ENCODE data around the gene CTXN1.

The CTXN1 gene

GRCh38 chr19:7903244-7904073 is 22.5 kb downstream of the CTXN1 start, which contains the start of gene MAP2K7:
MAP2K7 (plus strand) TSS chr19:7903877; CDS start chr19:7903945, 68 bp downstream.
- peak; percentile 100 for FAIRE-seq
- no peak for TF ChIP-seq SPI1 (IDR thresholded peaks at IDR 0.05; ENCODE audit: low read depth, low read length)
- no peak for TF ChIP-seq POU2F2 (IDR thresholded peaks at IDR 0.05; ENCODE audit: low read depth, low read length)
- peak; percentile 71; the same call in 1 of the 2 replicates for TF ChIP-seq POLR2AphosphoS5 (IDR thresholded peaks at IDR 0.05; ENCODE audit: low read depth, low read length)
- TF ChIP-seq POLR2A (IDR thresholded peaks at IDR 0.05; ENCODE audit: low read depth, low read length): peak; percentile 79
- TF ChIP-seq PAX5 (IDR thresholded peaks at IDR 0.05; ENCODE audit: insufficient read depth, low read length, severe bottlenecking): peak; percentile 17
- TF ChIP-seq TAF1 (IDR thresholded peaks at IDR 0.05; ENCODE audit: low read depth, low read length): peak; percentile 64

GRCh38 chr19:7902796-7903243 is 23.1 kb downstream of the CTXN1 start:
- DNase-seq (ENCODE audit: insufficient read length, low spot score) (no peak), FAIRE-seq (no peak)
- no peak for TF ChIP-seq POLR2A (IDR thresholded peaks at IDR 0.05; ENCODE audit: low read depth, low read length)
- TF ChIP-seq POU2F2 (IDR thresholded peaks at IDR 0.05; ENCODE audit: low read depth, low read length): no peak
- TF ChIP-seq SPI1 (IDR thresholded peaks at IDR 0.05; ENCODE audit: low read depth, low read length): no peak
- TF ChIP-seq POLR2AphosphoS5 (IDR thresholded peaks at IDR 0.05; ENCODE audit: low read depth, low read length): no peak
- no peak for TF ChIP-seq TAF1 (IDR thresholded peaks at IDR 0.05; ENCODE audit: low read depth, low read length)
- TF ChIP-seq PAX5 (IDR thresholded peaks at IDR 0.05; ENCODE audit: insufficient read depth, low read length, severe bottlenecking): no peak

More at GRCh38 chr19:7903244-7904073, 22.5 kb downstream of the CTXN1 start, which contains the start of gene MAP2K7:
- peak; percentile 99 for DNase-seq (ENCODE audit: insufficient read length, low spot score)

GRCh38 chr19:7901337-7901736 is 24.6 kb downstream of the CTXN1 start:
- FAIRE-seq (no peak), DNase-seq (ENCODE audit: insufficient read length, low spot score) (no peak)
- TF ChIP-seq POLR2A (IDR thresholded peaks at IDR 0.05; ENCODE audit: low read depth, low read length): no peak
- TF ChIP-seq POLR2AphosphoS5 (IDR thresholded peaks at IDR 0.05; ENCODE audit: low read depth, low read length): no peak
- TF ChIP-seq SPI1 (IDR thresholded peaks at IDR 0.05; ENCODE audit: low read depth, low read length): no peak
- no peak for TF ChIP-seq TAF1 (IDR thresholded peaks at IDR 0.05; ENCODE audit: low read depth, low read length)
- TF ChIP-seq POU2F2 (IDR thresholded peaks at IDR 0.05; ENCODE audit: low read depth, low read length): no peak
- TF ChIP-seq PAX5 (IDR thresholded peaks at IDR 0.05; ENCODE audit: insufficient read depth, low read length, severe bottlenecking): no peak

- TF ChIP-seq POLR2A (IDR thresholded peaks at IDR 0.05; ENCODE audit: low read depth, low read length) (no peak), SPI1 (IDR thresholded peaks at IDR 0.05; ENCODE audit: low read depth, low read length) (no peak), TAF1 (IDR thresholded peaks at IDR 0.05; ENCODE audit: low read depth, low read length) (no peak), PAX5 (IDR thresholded peaks at IDR 0.05; ENCODE audit: insufficient read depth, low read length, severe bottlenecking) (no peak), POLR2AphosphoS5 (IDR thresholded peaks at IDR 0.05; ENCODE audit: low read depth, low read length) (no peak), POU2F2 (IDR thresholded peaks at IDR 0.05; ENCODE audit: low read depth, low read length) (no peak)
- DNase-seq (ENCODE audit: insufficient read length, low spot score) (no peak), FAIRE-seq (no peak)
Measured at GRCh38 chr19:7900931-7901330, 25.0 kb downstream of the CTXN1 start.

- DNase-seq (ENCODE audit: insufficient read length, low spot score) (no peak), FAIRE-seq (no peak)
- TF ChIP-seq PAX5 (IDR thresholded peaks at IDR 0.05; ENCODE audit: insufficient read depth, low read length, severe bottlenecking): no peak
- no peak for TF ChIP-seq POLR2A (IDR thresholded peaks at IDR 0.05; ENCODE audit: low read depth, low read length)
- no peak for TF ChIP-seq POU2F2 (IDR thresholded peaks at IDR 0.05; ENCODE audit: low read depth, low read length)
- TF ChIP-seq POLR2AphosphoS5 (IDR thresholded peaks at IDR 0.05; ENCODE audit: low read depth, low read length): no peak
- TF ChIP-seq TAF1 (IDR thresholded peaks at IDR 0.05; ENCODE audit: low read depth, low read length): no peak
- no peak for TF ChIP-seq SPI1 (IDR thresholded peaks at IDR 0.05; ENCODE audit: low read depth, low read length)
Measured at GRCh38 chr19:7900401-7900870, 25.5 kb downstream of the CTXN1 start.

GRCh38 chr19:7899751-7900378 is 26.1 kb downstream of the CTXN1 start:
- FAIRE-seq: no peak
- no peak for DNase-seq (ENCODE audit: insufficient read length, low spot score)
- TF ChIP-seq SPI1 (IDR thresholded peaks at IDR 0.05; ENCODE audit: low read depth, low read length) (no peak), POLR2A (IDR thresholded peaks at IDR 0.05; ENCODE audit: low read depth, low read length) (no peak), POU2F2 (IDR thresholded peaks at IDR 0.05; ENCODE audit: low read depth, low read length) (no peak), TAF1 (IDR thresholded peaks at IDR 0.05; ENCODE audit: low read depth, low read length) (no peak), POLR2AphosphoS5 (IDR thresholded peaks at IDR 0.05; ENCODE audit: low read depth, low read length) (no peak), PAX5 (IDR thresholded peaks at IDR 0.05; ENCODE audit: insufficient read depth, low read length, severe bottlenecking) (no peak)

- DNase-seq (ENCODE audit: insufficient read length, low spot score) (no peak), FAIRE-seq (no peak)
- TF ChIP-seq POLR2A (IDR thresholded peaks at IDR 0.05; ENCODE audit: low read depth, low read length): no peak
- TF ChIP-seq SPI1 (IDR thresholded peaks at IDR 0.05; ENCODE audit: low read depth, low read length): no peak
- TF ChIP-seq POLR2AphosphoS5 (IDR thresholded peaks at IDR 0.05; ENCODE audit: low read depth, low read length): no peak
- no peak for TF ChIP-seq PAX5 (IDR thresholded peaks at IDR 0.05; ENCODE audit: insufficient read depth, low read length, severe bottlenecking)
- TF ChIP-seq TAF1 (IDR thresholded peaks at IDR 0.05; ENCODE audit: low read depth, low read length): no peak
- no peak for TF ChIP-seq POU2F2 (IDR thresholded peaks at IDR 0.05; ENCODE audit: low read depth, low read length)
Measured at GRCh38 chr19:7898967-7899366, 27.0 kb downstream of the CTXN1 start.

- FAIRE-seq (no peak), DNase-seq (ENCODE audit: insufficient read length, low spot score) (no peak)
- no peak for TF ChIP-seq TAF1 (IDR thresholded peaks at IDR 0.05; ENCODE audit: low read depth, low read length)
- no peak for TF ChIP-seq SPI1 (IDR thresholded peaks at IDR 0.05; ENCODE audit: low read depth, low read length)
- no peak for TF ChIP-seq POLR2AphosphoS5 (IDR thresholded peaks at IDR 0.05; ENCODE audit: low read depth, low read length)
- TF ChIP-seq PAX5 (IDR thresholded peaks at IDR 0.05; ENCODE audit: insufficient read depth, low read length, severe bottlenecking): no peak
- TF ChIP-seq POU2F2 (IDR thresholded peaks at IDR 0.05; ENCODE audit: low read depth, low read length): no peak
- no peak for TF ChIP-seq POLR2A (IDR thresholded peaks at IDR 0.05; ENCODE audit: low read depth, low read length)
Measured at GRCh38 chr19:7897292-7897691, 28.6 kb downstream of the CTXN1 start.

GRCh38 chr19:7895565-7895964 is 30.4 kb downstream of the CTXN1 start:
- TF ChIP-seq TAF1 (IDR thresholded peaks at IDR 0.05; ENCODE audit: low read depth, low read length) (no peak), POLR2AphosphoS5 (IDR thresholded peaks at IDR 0.05; ENCODE audit: low read depth, low read length) (no peak), SPI1 (IDR thresholded peaks at IDR 0.05; ENCODE audit: low read depth, low read length) (no peak), POU2F2 (IDR thresholded peaks at IDR 0.05; ENCODE audit: low read depth, low read length) (no peak), POLR2A (IDR thresholded peaks at IDR 0.05; ENCODE audit: low read depth, low read length) (no peak), PAX5 (IDR thresholded peaks at IDR 0.05; ENCODE audit: insufficient read depth, low read length, severe bottlenecking) (no peak)
- no peak for FAIRE-seq
- DNase-seq (ENCODE audit: insufficient read length, low spot score): no peak

Data from GM12891 (cell line).